ENCODE results near the gene ASPSCR1.

DNA sequence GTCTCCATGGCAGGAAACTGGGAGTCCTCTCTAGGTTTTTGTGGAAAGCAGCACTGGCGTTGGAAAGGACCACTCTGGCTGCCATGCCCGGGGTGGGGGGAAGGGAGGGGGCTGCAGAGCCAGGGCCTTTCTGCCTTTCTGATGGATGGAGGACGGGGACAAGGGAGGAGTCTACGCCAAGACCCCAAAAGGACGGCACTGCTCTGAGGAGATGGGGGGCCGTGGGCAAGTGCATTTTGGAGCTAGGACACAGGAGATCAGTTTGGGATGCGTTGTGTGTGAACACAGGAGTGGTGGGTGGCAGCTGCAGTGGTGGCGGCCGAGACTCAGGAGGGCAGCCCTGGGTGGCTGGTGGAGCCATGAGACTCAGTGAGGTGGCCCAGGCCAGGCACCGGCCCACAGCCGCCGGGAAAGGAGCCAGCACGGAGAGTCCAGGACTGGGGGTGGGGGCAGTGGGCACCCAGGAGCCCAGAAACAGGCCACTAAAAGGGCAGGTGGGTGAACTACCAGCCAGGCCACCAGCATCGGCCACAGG lies 43.2 kb downstream of the ASPSCR1 start:
- no peak for TF ChIP-seq POLR2A (IDR thresholded peaks at IDR 0.05; ENCODE audit: low read depth, low read length)
- TF ChIP-seq POLR2AphosphoS5 (IDR thresholded peaks at IDR 0.05; ENCODE audit: low read depth, low read length): no peak
- no peak for TF ChIP-seq SPI1 (IDR thresholded peaks at IDR 0.05; ENCODE audit: low read depth, low read length)
- no peak for TF ChIP-seq POU2F2 (IDR thresholded peaks at IDR 0.05; ENCODE audit: low read depth, low read length)
- no peak for TF ChIP-seq PAX5 (IDR thresholded peaks at IDR 0.05; ENCODE audit: insufficient read depth, low read length, severe bottlenecking)

All from GM12891 (cell line).